SJCRH30 (cell line): ENCODE data around the gene RNASE4. TPM values are rescaled to one million over a fixed set of nuclear protein-coding genes. Genes with fewer than 3 reads are reported as not detected.
"Not testable (repeated sequence)": the region's sequence is repeated elsewhere in the genome, so short reads cannot be mapped to it uniquely, and the experiment has no call there.

ENCODE experiments used
- DNase-seq, 2 experiments: peaks; one replicate each; pipeline ENCODE4 v3.0.0-alpha.2; 2015 to 2020
- H3K27ac ChIP-seq: fragments of 250-450 bp; sonication (Bioruptor Pico); 2 replicates; pipeline ENCODE4 v1.5.1; 2020; ENCODE audit warnings: mild to moderate bottlenecking, moderate library complexity
- H3K27me3 ChIP-seq: fragments of 250-450 bp; sonication (Bioruptor Pico); 2 replicates; pipeline ENCODE4 v1.5.1; 2020; ENCODE audit warnings: mild to moderate bottlenecking, moderate library complexity
- H3K36me3 ChIP-seq: fragments of 250-450 bp; sonication (Bioruptor Pico); 2 replicates; pipeline ENCODE4 v1.5.1; 2020; ENCODE audit warnings: mild to moderate bottlenecking, moderate library complexity
- H3K4me1 ChIP-seq: fragments of 250-450 bp; sonication (Bioruptor Pico); 2 replicates; pipeline ENCODE4 v1.5.1; 2020; ENCODE audit warnings: mild to moderate bottlenecking, moderate library complexity
- H3K4me3 ChIP-seq: fragments of 250-450 bp; sonication (Bioruptor Pico); 2 replicates; pipeline ENCODE4 v1.5.1; 2020; ENCODE audit warnings: mild to moderate bottlenecking, moderate library complexity
- H3K9me3 ChIP-seq: fragments of 250-450 bp; sonication (Bioruptor Pico); replicated peaks from 2 replicates; pipeline ENCODE4 v1.5.1; 2020; ENCODE audit warnings: mild to moderate bottlenecking, moderate library complexity
- total RNA-seq: library from RNA; depleted of rRNA; stranded (reverse); fragments of >200 nt; shearing (Covaris generic); gene quantifications from 2 replicates; pipeline ENCODE4 v1.2.3, GENCODE V29; 2014; rRNA removed

Gene RNASE4
- total RNA-seq, result 0.69 and 0.71 TPM in 2 replicates

GRCh38 chr14:20683891-20684661, at the start of gene RNASE4:
TSS of gene RNASE4 (plus strand) at chr14:20684560. CDS start at chr14:20699372, 14,812 bp downstream.
- no peaks in the 10 kb centered on the region for H3K9me3 ChIP-seq
- no peaks in the 10 kb centered on the region for H3K36me3 ChIP-seq
- H3K4me1 ChIP-seq, result no peaks in the 10 kb centered on the region
- H3K27ac ChIP-seq, result peak within 1 kb of the TSS; percentile 79
- H3K4me3 ChIP-seq, result peak within 1 kb of the TSS; percentile 77
- no peaks in the 10 kb centered on the region for H3K27me3 ChIP-seq
- peak; percentile 74 to 83 for DNase-seq

- no peaks in the 10 kb centered on the region for H3K27me3 ChIP-seq
- no peaks in the 10 kb centered on the region for H3K9me3 ChIP-seq
- H3K27ac ChIP-seq, result no peak within 1 kb of the TSS
Measured at GRCh38 chr14:20641591-20641990, 42.8 kb upstream of the RNASE4 start, which contains the start of gene OR6S1. TSS of gene OR6S1 (minus strand) at chr14:20641691. CDS start at chr14:20641691, 0 bp downstream.

GRCh38 chr14:20642182-20642581, 42.2 kb upstream of the RNASE4 start:
- Histone ChIP-seq H3K27me3 (no peaks in the 10 kb centered on the region), H3K4me3 (no peak overlapping the region), H3K9me3 (no peaks in the 10 kb centered on the region), H3K36me3 (no peaks in the 10 kb centered on the region), H3K27ac (no peak overlapping the region), H3K4me1 (no peaks in the 10 kb centered on the region)
- no peak for DNase-seq

More at GRCh38 chr14:20641591-20641990, 42.8 kb upstream of the RNASE4 start, which contains the start of gene OR6S1:
- Histone ChIP-seq H3K4me3 (no peak within 1 kb of the TSS), H3K4me1 (no peaks in the 10 kb centered on the region), H3K36me3 (no peaks in the 10 kb centered on the region)
- DNase-seq, result no peak

- DNase-seq, H3K36me3 ChIP-seq, H3K27me3 ChIP-seq, H3K4me1 ChIP-seq, H3K4me3 ChIP-seq, H3K27ac ChIP-seq, H3K9me3 ChIP-seq: not testable (repeated sequence)
Measured at GRCh38 chr14:20642755-20643154, 41.6 kb upstream of the RNASE4 start.

GRCh38 chr14:20644520-20644919, 39.8 kb upstream of the RNASE4 start:
- H3K4me3 ChIP-seq, result no peak overlapping the region
- H3K9me3 ChIP-seq, result no peaks in the 10 kb centered on the region
- H3K36me3 ChIP-seq, result no peaks in the 10 kb centered on the region
- H3K27me3 ChIP-seq, result no peaks in the 10 kb centered on the region
- DNase-seq, result no peak
- H3K4me1 ChIP-seq, result no peaks in the 10 kb centered on the region
- H3K27ac ChIP-seq, result no peak overlapping the region

GRCh38 chr14:20645481-20645880, 38.9 kb upstream of the RNASE4 start:
- no peaks in the 10 kb centered on the region for H3K36me3 ChIP-seq
- H3K9me3 ChIP-seq, result no peaks in the 10 kb centered on the region
- H3K27me3 ChIP-seq, result no peaks in the 10 kb centered on the region
- no peak overlapping the region for H3K4me3 ChIP-seq
- no peak overlapping the region for H3K27ac ChIP-seq
- no peak for DNase-seq
- H3K4me1 ChIP-seq, result no peaks in the 10 kb centered on the region

GRCh38 chr14:20652996-20653975, 31.1 kb upstream of the RNASE4 start:
- H3K4me3 ChIP-seq, result no peak overlapping the region

GRCh38 chr14:20655851-20656250, 28.5 kb upstream of the RNASE4 start:
- Histone ChIP-seq H3K9me3 (no peaks in the 10 kb centered on the region), H3K4me1 (no peaks in the 10 kb centered on the region), H3K27me3 (0 out of 2 replicates have a peak, but pooled peaks cover 3% of the 10 kb centered on the region)

More at GRCh38 chr14:20652996-20653975, 31.1 kb upstream of the RNASE4 start:
- H3K27ac ChIP-seq, result no peak overlapping the region
- H3K27me3 ChIP-seq, result 0 out of 2 replicates have a peak, but pooled peaks cover 3% of the 10 kb centered on the region
- no peaks in the 10 kb centered on the region for H3K9me3 ChIP-seq
- no peak for DNase-seq
- no peaks in the 10 kb centered on the region for H3K36me3 ChIP-seq
- no peaks in the 10 kb centered on the region for H3K4me1 ChIP-seq

GRCh38 chr14:20656274-20656673, 28.1 kb upstream of the RNASE4 start:
- no peak overlapping the region for H3K27ac ChIP-seq
- no peaks in the 10 kb centered on the region for H3K9me3 ChIP-seq
- no peak overlapping the region for H3K4me3 ChIP-seq
- no peaks in the 10 kb centered on the region for H3K36me3 ChIP-seq
- no peaks in the 10 kb centered on the region for H3K4me1 ChIP-seq
- DNase-seq, result no peak
- 0 out of 2 replicates have a peak, but pooled peaks cover 3% of the 10 kb centered on the region for H3K27me3 ChIP-seq

More at GRCh38 chr14:20655851-20656250, 28.5 kb upstream of the RNASE4 start:
- Histone ChIP-seq H3K36me3 (no peaks in the 10 kb centered on the region), H3K27ac (no peak overlapping the region), H3K4me3 (no peak overlapping the region)
- no peak for DNase-seq

- Histone ChIP-seq H3K4me3 (no peak overlapping the region), H3K36me3 (no peaks in the 10 kb centered on the region), H3K4me1 (no peaks in the 10 kb centered on the region), H3K9me3 (no peaks in the 10 kb centered on the region), H3K27ac (no peak overlapping the region), H3K27me3 (0 out of 2 replicates have a peak, but pooled peaks cover 3% of the 10 kb centered on the region)
- DNase-seq, result no peak
Measured at GRCh38 chr14:20657216-20658211, 26.8 kb upstream of the RNASE4 start.

- Histone ChIP-seq H3K36me3 (no peaks in the 10 kb centered on the region), H3K27me3 (no peaks in the 10 kb centered on the region), H3K27ac (no peak overlapping the region), H3K9me3 (no peaks in the 10 kb centered on the region), H3K4me1 (no peaks in the 10 kb centered on the region), H3K4me3 (no peak overlapping the region)
- DNase-seq, result no peak
Measured at GRCh38 chr14:20658246-20658645, 26.1 kb upstream of the RNASE4 start.

- no peaks in the 10 kb centered on the region for H3K27me3 ChIP-seq
- no peak overlapping the region for H3K4me3 ChIP-seq
- DNase-seq, result no peak
- H3K36me3 ChIP-seq, result no peaks in the 10 kb centered on the region
- H3K9me3 ChIP-seq, result no peaks in the 10 kb centered on the region
- no peak overlapping the region for H3K27ac ChIP-seq
- H3K4me1 ChIP-seq, result no peaks in the 10 kb centered on the region
Measured at GRCh38 chr14:20659336-20659735, 25.0 kb upstream of the RNASE4 start.

GRCh38 chr14:20659813-20660395, 24.5 kb upstream of the RNASE4 start:
- DNase-seq, result no peak
- Histone ChIP-seq H3K27me3 (no peaks in the 10 kb centered on the region), H3K9me3 (no peaks in the 10 kb centered on the region), H3K4me3 (no peak overlapping the region), H3K4me1 (no peaks in the 10 kb centered on the region), H3K27ac (no peak overlapping the region), H3K36me3 (no peaks in the 10 kb centered on the region)
